A549 (cell line): Measurements from ENCODE around the gene PDLIM7. TPM values are rescaled to one million over a fixed set of nuclear protein-coding genes. Genes with fewer than 3 reads are reported as not detected.

ENCODE experiments used
- ATAC-seq, 2 experiments: fragments of 200-7000 bp in 1 of 2; fragments of >200 bp in 1 of 2; cut with Nextera tagmentation in 1 of 2; cut with Tn5 transposase in 1 of 2; 3 replicates each; pipeline versions ENCODE4 v1.8.0 to v1.9.1; 2018 to 2020; ENCODE audit warnings: mild to moderate bottlenecking in 1 of 2, moderate library complexity in 1 of 2
- CTCF ChIA-PET: fragments of 300-600 bp; sonication (Branson Sonifier 250); formaldehyde crosslinking; extraction: SDS; loops from one replicate; lab custom pipeline; 2021; ENCODE audit warnings: antibody characterized with exemption, inconsistent platforms; lab: Yijun Ruan, JAX
- POLR2A ChIA-PET: fragments of 350-600 bp; formaldehyde crosslinking; extraction: SDS; loops from one replicate; lab custom pipeline; 2021; ENCODE audit warnings: antibody characterized with exemption, inconsistent platforms; lab: Yijun Ruan, JAX
- DNase-seq, 2 experiments: peaks; one replicate each; pipeline versions ENCODE4 v3.0.0 to v3.0.0-alpha.2; 2011 to 2016; ENCODE audit warnings: low read depth in 1 of 2, low spot score in 1 of 2
- FAIRE-seq: peaks from 2 replicates; lab custom pipeline; 2011; peaks lifted over from hg19 to GRCh38; lab: Jason Lieb, UNC
- H3K27ac ChIP-seq, 2 experiments: fragments of >200 bp; sonication (Bioruptor Twin); formaldehyde crosslinking; 3 replicates each; pipeline ENCODE4 v1.5.1; 2016 to 2017
- H3K4me1 ChIP-seq: fragments of >200 bp; sonication (Bioruptor Twin); formaldehyde crosslinking; 3 replicates; pipeline ENCODE4 v1.6.1; 2016
- H3K4me2 ChIP-seq: fragments of >200 bp; sonication (Bioruptor Twin); formaldehyde crosslinking; 3 replicates; pipeline ENCODE4 v1.6.1; 2016
- H3K4me3 ChIP-seq: fragments of >200 bp; sonication (Bioruptor Twin); formaldehyde crosslinking; 3 replicates; pipeline ENCODE4 v1.5.1; 2016
- H3K9me3 ChIP-seq: fragments of >200 bp; sonication (Bioruptor Twin); formaldehyde crosslinking; 3 replicates; pipeline ENCODE4 v1.6.1; 2016
- ATOH8 ChIP-seq: fragments of 250-450 bp; sonication (Bioruptor Pico); IDR thresholded peaks from 2 replicates; pipeline ENCODE4 v1.5.0; 2020; ENCODE audit warnings: low read depth, mild to moderate bottlenecking, moderate library complexity
- BHLHE40 ChIP-seq: IDR thresholded peaks from 2 replicates; pipeline ENCODE4 v1.6.1; 2012; ENCODE audit warnings: low read depth, low read length, inconsistent platforms
- CHD2 ChIP-seq: fragments of 150-350 bp; IDR thresholded peaks from 2 replicates; pipeline ENCODE4 v1.6.1; 2014; ENCODE audit warnings: low read length; ENCODE audit not compliant: partially characterized antibody
- EP300 ChIP-seq, 2 experiments: fragments of >200 bp; sonication (Bioruptor Twin); formaldehyde crosslinking; IDR thresholded peaks; 2 replicates in 1 of 2; 3 replicates in 1 of 2; pipeline ENCODE4 v1.6.1; 2016 to 2017
- FOSB ChIP-seq: fragments of 250-450 bp; sonication (Bioruptor Pico); IDR thresholded peaks from 2 replicates; pipeline ENCODE4 v1.5.0; 2020; ENCODE audit warnings: mild to moderate bottlenecking, moderate library complexity
- GATA3 ChIP-seq: IDR thresholded peaks from 2 replicates; pipeline ENCODE4 v1.6.1; 2012; ENCODE audit warnings: borderline replicate concordance
- HOXB13 ChIP-seq: fragments of 250-450 bp; sonication (Bioruptor Pico); IDR thresholded peaks from 2 replicates; pipeline ENCODE4 v1.5.0; 2020; ENCODE audit warnings: low read depth, mild to moderate bottlenecking, moderate library complexity
- HOXB5 ChIP-seq: fragments of 250-450 bp; sonication (Bioruptor Pico); IDR thresholded peaks from 2 replicates; pipeline ENCODE4 v1.5.0; 2020; ENCODE audit warnings: mild to moderate bottlenecking, moderate library complexity
- JUN ChIP-seq, 2 experiments: fragments of >200 bp; sonication (Bioruptor Twin); formaldehyde crosslinking; IDR thresholded peaks; 2 replicates in 1 of 2; 3 replicates in 1 of 2; pipeline ENCODE4 v1.6.1; 2016 to 2017
- NFE2L2 ChIP-seq: fragments of 150-350 bp; conservative IDR thresholded peaks from 2 replicates; pipeline ENCODE4 v1.6.1; 2014; ENCODE audit warnings: low read length
- NR3C1 ChIP-seq: fragments of >200 bp; sonication (Bioruptor Twin); formaldehyde crosslinking; IDR thresholded peaks from 3 replicates; pipeline ENCODE4 v1.6.1; 2017
- RARB ChIP-seq: fragments of 250-450 bp; sonication (Bioruptor Pico); IDR thresholded peaks from 2 replicates; pipeline ENCODE4 v1.8.0; 2021; ENCODE audit warnings: mild to moderate bottlenecking, moderate library complexity
- RCOR1 ChIP-seq: fragments of 150-350 bp; IDR thresholded peaks from 2 replicates; pipeline ENCODE4 v1.6.1; 2014; ENCODE audit warnings: antibody characterized with exemption, low read length, low read depth
- REST ChIP-seq: fragments of 200-600 bp; sonication (generic); IDR thresholded peaks from 2 replicates; pipeline ENCODE4 v1.6.1; 2016; ENCODE audit warnings: antibody characterized with exemption, mild to moderate bottlenecking, moderate library complexity
- RNF2 ChIP-seq: fragments of 200-600 bp; sonication (generic); IDR thresholded peaks from 2 replicates; pipeline ENCODE4 v1.6.1; 2016; ENCODE audit warnings: low read depth, mild to moderate bottlenecking, antibody characterized with exemption, moderate library complexity, borderline replicate concordance
- SMC3 ChIP-seq: fragments of >200 bp; sonication (Bioruptor Twin); formaldehyde crosslinking; IDR thresholded peaks from 3 replicates; pipeline ENCODE4 v1.6.1; 2018; ENCODE audit warnings: inconsistent platforms
- TFCP2L1 ChIP-seq: fragments of 250-450 bp; sonication (Bioruptor Pico); IDR thresholded peaks from 2 replicates; pipeline ENCODE4 v1.5.0; 2021; ENCODE audit warnings: mild to moderate bottlenecking
- USF2 ChIP-seq: fragments of 450-650 bp; IDR thresholded peaks from 2 replicates; pipeline ENCODE4 v1.6.1; 2014; ENCODE audit warnings: antibody characterized with exemption
- ZFP36 ChIP-seq: fragments of 450-650 bp; IDR thresholded peaks from 2 replicates; pipeline ENCODE4 v1.6.1; 2014; ENCODE audit warnings: borderline replicate concordance; ENCODE audit not compliant: partially characterized antibody
- ZNF302 ChIP-seq: fragments of 250-450 bp; sonication (Bioruptor Pico); IDR thresholded peaks from 2 replicates; pipeline ENCODE4 v1.9.0; 2021; ENCODE audit warnings: inconsistent platforms, mild to moderate bottlenecking, moderate library complexity
- ZSCAN20 ChIP-seq: fragments of 250-450 bp; sonication (Bioruptor Pico); IDR thresholded peaks from 2 replicates; pipeline ENCODE4 v1.8.0; 2022; ENCODE audit warnings: mild to moderate bottlenecking, moderate library complexity
- WGBS: methylation state at CpG from one replicate; pipeline ENCODE4 v1.1.6; 2017; ENCODE audit errors: missing lambda C conversion rate; 5-methylcytosine and 5-hydroxymethylcytosine counted together
- polyA plus RNA-seq, 4 experiments: library from polyadenylated mRNA; depleted of rRNA in 3 of 4; stranded (reverse); fragments of >200 nt; fragmentation: RNase III in 1 of 4; extraction: RNeasy Plus Mini Kit Qiagen cat#74134 plus additional on column Dnase treatment in 1 of 4; gene quantifications; 2 replicates in 3 of 4; 3 replicates in 1 of 4; pipeline ENCODE4 v1.2.3, GENCODE V29; 2011 to 2017

Gene PDLIM7
- polyA plus RNA-seq, 2 of the 4 experiments (the other 2 are of a cell fraction), result 30.7 to 124 TPM

GRCh38 chr5:177482359-177482795 is 15.0 kb downstream of the PDLIM7 start:
- 86% methylated on average over 10 of the region's 10 CpGs for WGBS
- peak in 1 of 2 experiments; percentile 7; a peak in 2 of 6 replicates for ATAC-seq
- POLR2A ChIA-PET, result no interaction called here

GRCh38 chr5:177479774-177480173 is 17.6 kb downstream of the PDLIM7 start:
- ChIA-PET POLR2A (no interaction called here), CTCF (interaction anchor here (1.0 to 19.7 kb wide), 4 partner anchors 12 to 76 kb away, joined by 4 to 241 read pairs (median 124); no protein-coding TSS in a partner anchor)
- Histone ChIP-seq H3K27ac (peak overlapping the region in 1 of 2 experiments; percentile 69; a peak in 2 of 6 replicates), H3K9me3 (no peaks in the 10 kb centered on the region), H3K4me3 (no peak overlapping the region), H3K4me1 (peaks cover 21% of the 10 kb centered on the region; the same call in 2 of the 3 replicates), H3K4me2 (no peak overlapping the region)
- WGBS, result 84% methylated on average over 14 of the region's 14 CpGs
- DNase-seq, result no peak
- no peak for FAIRE-seq
- ATAC-seq, result no peak
- TF ChIP-seq JUN (IDR thresholded peaks at IDR 0.05), result 0 out of 5 replicates have a peak, but pooled peaks of 1 of the 2 experiments have one; percentile 0
- TF ChIP-seq EP300 (IDR thresholded peaks at IDR 0.05), result no peak

More at GRCh38 chr5:177482359-177482795, 15.0 kb downstream of the PDLIM7 start:
- Histone ChIP-seq H3K4me3 (no peak overlapping the region), H3K27ac (no peak overlapping the region), H3K4me1 (peaks cover 6% of the 10 kb centered on the region; the same call in 1 of the 3 replicates), H3K9me3 (no peaks in the 10 kb centered on the region), H3K4me2 (no peak overlapping the region)
- no peak for FAIRE-seq
- DNase-seq, result no peak
- no peak for TF ChIP-seq CHD2
- no peak for TF ChIP-seq HOXB13 (CRISPR knock-in tag)
- TF ChIP-seq ZFP36, result no peak
- TF ChIP-seq FOSB (CRISPR knock-in tag), result no peak
- no peak for TF ChIP-seq TFCP2L1
- TF ChIP-seq REST, result no peak
- TF ChIP-seq ZNF302 (CRISPR knock-in tag), result no peak
- TF ChIP-seq NFE2L2, result no peak
- no peak for TF ChIP-seq ZSCAN20 (CRISPR knock-in tag)
- TF ChIP-seq RCOR1, result no peak
- no peak for TF ChIP-seq USF2
- TF ChIP-seq GATA3, result no peak
- TF ChIP-seq BHLHE40, result no peak
- no peak for TF ChIP-seq HOXB5 (CRISPR knock-in tag)
- TF ChIP-seq ATOH8 (CRISPR knock-in tag), result no peak
- no peak for TF ChIP-seq RARB (CRISPR knock-in tag)
- TF ChIP-seq SMC3, result no peak
- TF ChIP-seq NR3C1, result no peak
- TF ChIP-seq RNF2, result no peak
- CTCF ChIA-PET, result interaction anchor here (18.8 to 19.7 kb wide), 2 partner anchors 9 to 26 kb away, joined by 220 to 241 read pairs; no protein-coding TSS in a partner anchor
